NCI-H1930 (cell line): ENCODE measurements around the gene ZHX3.

ENCODE experiments used
- DNase-seq, 2 experiments: peaks; one replicate each; lab custom pipeline; 2025; lab: John Stamatoyannopoulos, UW

ZHX3 gene

DNA sequence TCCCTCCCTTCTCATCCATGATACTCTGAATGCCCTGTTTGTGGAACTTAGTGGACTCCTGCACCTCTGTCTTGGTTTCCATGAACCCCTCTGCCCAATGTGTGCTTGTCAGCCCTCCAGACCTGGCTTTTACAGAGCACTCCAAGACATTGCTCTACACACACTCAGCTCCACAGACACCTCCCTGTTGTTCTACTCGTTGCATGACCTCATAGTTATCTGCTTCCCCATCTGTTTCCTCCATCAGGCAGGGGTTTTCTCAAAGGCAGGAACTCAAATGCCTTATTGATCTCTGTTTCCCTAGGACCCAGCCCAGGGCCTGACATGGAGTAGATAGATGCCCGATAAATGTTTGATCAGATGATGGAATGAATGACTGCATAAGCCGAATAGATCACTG, 166.9 kb downstream of the ZHX3 start:
- no peak for DNase-seq

- no peak for DNase-seq
Observed at GRCh38 chr20:41148942-41149341, 168.6 kb downstream of the ZHX3 start.

DNA sequence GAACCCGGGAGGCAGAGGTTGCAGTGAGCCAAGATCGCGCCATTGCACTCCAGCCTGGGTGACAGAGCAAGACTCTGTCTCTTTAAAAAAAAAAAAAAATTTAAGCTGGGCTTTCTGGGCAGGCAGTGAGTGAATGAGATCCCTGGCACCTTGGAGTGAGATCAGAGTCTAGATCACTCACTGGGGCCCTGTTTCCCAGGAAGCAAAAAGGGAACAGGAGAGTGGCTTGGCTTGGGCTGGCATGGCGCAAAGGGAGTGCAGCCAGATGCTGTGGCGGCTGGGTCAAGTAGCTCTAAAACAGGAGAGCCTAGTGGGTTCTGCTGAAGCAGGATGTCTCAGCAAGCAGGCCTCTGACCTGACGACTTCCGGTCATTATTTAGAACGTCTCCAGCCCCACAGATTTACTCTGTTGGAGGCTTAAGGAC, 169.8 kb downstream of the ZHX3 start:
- no peak for DNase-seq

- DNase-seq: no peak
Observed at GRCh38 chr20:41145821-41146620, 171.5 kb downstream of the ZHX3 start.

- no peak for DNase-seq
Observed at GRCh38 chr20:41145317-41145716, 172.2 kb downstream of the ZHX3 start.

DNA sequence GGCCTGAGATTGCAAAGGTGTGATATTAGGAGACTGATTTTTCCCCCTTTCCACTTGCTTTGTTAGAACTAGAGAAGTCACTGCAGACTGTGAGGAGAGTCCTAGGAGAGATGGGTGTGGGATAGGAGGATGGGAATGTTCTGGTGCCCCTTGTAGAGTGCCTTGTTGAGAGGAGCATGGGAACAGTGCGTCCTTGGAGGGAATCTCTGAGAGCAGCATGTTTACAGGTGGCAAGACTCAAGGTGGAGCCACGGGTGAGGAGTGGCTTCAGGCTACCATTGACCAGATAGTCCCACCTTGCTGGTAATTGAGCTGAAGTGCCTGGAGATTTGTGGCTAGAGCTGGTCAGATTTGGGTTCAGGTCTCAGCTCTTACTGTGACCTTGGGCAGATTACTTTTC, 174.2 kb downstream of the ZHX3 start:
- DNase-seq: no peak

DNA sequence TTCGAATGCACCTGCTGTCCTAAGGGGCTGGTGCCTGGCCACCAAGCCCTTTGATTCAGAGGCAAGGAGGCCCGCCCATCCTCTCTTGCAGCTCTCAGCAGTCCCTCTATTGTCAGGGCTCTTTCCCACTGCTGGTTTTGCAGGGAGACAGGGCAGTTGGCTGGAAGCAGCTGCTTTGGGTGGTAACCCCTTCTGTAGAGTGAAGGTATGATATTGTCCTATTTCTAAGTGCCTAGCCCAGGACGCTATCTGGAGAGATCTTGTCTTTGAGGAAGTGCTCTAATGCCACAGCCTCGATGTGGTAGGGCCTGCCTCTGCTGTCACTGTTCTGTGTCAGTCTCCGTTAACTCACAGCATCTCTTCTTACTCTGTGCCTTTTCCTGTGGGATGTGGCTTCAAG, 174.6 kb downstream of the ZHX3 start:
- no peak for DNase-seq

- DNase-seq: no peak
Observed at GRCh38 chr20:41142245-41142644, 175.3 kb downstream of the ZHX3 start.

GRCh38 chr20:41141153-41141815, 176.2 kb downstream of the ZHX3 start:
- no peak for DNase-seq

DNA sequence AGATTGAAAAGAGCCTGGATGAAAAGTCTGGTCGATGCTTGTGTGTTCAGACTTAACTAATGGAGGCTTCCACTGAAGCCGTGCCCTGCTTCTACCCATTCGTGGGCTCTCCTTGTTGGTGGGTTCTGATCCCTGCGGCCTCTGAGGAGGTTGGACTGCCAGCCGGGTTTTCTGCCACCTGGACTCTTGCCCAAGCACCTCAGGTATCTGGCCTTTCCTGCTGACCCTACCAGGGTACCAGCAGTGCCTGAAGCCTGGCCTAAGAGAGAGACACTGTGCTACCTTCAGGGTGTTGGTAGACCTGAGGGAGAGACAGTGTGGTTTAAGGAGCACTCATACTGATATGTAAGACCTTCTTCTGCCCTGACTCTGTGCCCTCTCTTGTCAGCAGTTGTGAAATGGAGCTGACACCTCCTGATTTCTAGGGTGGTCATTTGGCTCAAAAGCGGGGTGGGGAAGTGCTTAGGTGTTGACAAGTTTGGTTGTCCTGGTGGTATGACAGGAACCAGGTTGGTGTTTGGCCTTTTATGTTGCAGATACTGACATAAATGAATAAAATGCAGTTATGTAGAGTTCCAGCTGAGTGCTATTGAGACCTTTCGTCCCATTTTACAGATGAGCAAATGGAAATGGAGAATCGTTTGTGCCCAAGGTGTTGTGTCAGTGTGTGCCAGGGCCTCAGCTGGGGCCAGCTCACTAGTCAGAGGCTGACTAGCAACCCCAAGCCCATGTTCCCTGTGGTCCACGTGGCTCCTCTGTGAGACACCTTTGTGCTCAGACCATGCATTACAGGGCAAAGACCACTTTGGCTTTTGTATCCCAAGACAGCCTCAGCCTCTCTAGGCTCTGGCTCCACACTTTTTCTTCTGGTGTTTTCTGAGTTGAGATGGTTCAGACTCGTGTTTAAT, 177.1 kb downstream of the ZHX3 start:
- no peak for DNase-seq

DNA sequence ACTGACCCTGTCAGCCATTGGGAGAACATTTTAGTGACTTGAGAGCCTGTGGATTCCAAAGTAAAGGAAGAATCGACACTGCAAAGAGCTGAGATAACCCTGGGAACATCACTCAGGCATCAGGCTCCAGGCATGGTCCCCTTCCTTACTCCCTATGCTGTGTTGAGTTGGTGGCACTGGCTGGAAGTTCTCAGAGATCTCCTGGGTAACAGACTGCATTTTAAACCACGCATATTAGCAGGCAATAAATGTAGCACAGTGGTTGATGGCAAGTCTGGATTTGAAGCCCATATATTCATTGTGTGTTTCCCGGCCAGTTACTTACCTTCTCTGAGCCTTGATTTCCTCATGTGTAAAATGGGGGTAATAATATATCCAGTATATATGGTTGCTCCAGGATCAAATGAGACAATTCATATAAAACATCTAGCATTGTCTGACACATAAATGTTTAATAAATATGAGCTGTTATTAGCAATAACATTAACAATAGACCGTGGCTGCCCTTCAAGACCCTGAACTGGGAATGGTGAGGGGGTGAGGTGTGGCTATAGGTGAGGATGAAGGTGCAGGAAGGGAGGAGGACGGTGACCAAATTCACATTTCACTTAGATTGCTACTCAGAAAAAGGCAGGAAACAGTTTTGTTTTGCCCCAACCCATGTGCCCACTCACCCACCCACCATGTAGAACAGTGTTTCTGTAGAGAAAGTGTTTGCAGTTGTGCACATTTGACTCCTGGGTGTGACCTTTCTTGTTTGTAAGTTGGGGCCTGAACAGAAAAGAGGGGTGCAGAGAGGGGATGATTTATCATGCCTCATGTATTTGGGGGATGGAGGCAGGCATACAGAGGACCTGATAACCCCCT, 178.1 kb downstream of the ZHX3 start:
- no peak for DNase-seq

DNA sequence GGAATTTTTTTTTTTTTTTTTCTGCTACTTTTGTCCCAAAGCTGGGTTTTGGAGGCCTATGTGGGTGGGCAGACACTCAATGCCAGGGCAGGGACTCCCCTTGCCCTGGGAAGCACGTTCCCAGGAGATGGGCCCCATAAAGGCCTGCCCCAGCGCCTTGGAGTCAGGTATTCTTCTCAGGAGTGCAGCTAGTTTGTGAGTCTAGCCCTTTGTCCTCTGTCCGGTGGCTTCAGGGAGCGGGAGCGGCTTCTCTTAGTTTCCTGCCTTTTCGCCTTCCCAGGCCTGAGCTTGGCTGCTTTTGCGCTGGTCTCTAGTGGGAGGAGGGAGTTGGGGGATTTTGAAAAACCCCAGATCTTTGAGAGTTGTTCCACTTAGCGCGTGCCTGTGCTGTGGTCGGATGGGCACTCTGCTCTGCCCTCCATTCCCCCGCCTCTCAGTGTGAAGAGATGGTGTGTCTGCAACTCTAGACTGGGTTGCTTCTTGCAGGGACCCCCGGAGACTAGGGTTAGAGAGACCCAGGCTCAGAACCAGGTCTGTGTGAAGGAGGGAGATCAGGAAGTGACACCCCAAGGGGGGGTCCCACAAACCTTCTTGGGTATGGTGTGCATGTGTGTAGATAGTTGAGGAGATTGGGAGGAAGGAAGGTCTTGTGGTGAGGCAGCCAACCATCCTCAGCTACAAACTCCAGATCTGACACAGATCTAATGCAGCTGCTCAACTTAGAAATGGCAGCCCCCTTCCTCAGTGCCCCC, 178.9 kb downstream of the ZHX3 start:
- no peak for DNase-seq

DNA sequence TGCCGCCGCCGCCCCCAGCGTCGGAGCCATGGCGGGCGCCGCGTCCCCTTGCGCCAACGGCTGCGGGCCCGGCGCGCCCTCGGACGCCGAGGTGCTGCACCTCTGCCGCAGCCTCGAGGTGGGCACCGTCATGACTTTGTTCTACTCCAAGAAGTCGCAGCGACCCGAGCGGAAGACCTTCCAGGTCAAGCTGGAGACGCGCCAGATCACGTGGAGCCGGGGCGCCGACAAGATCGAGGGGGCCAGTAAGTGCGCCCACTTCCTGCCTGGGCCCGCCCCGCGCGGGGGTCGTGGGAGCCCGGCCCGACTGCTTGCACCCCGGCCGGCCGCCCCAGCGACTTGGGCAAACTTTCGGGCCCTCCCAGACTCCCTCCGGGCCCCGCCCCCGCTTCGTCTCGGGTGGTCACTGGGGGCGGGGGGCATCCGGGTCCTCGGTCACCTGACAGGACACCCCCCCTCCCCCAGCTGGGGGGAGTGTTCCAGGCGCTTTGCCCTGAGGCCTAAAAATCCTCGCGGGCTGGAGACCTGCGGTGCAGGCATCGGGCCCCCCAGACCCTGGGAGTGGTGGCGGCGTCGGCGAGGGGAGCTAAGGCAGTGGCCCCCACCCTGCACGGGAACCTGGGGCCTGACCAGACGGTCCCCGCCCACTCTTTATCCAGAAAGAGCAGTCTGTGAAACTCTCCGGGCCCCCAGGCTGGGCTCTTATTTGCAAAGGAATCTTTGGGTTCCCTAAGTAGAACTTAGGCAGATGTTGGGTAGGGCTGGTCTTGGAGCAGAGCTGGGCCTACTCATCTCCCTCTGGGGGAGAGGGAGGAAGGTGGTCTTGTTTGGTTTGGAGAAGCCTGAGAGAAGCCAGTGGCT, 179.7 kb downstream of the ZHX3 start:
- DNase-seq: peak; percentile 31 to 57

- DNase-seq: peak; percentile 79 to 89
Observed at GRCh38 chr20:41136680-41137613, 180.6 kb downstream of the ZHX3 start, which contains the start of gene PLCG1. Gene PLCG1, plus strand, starts transcription at chr20:41137543. Its CDS starts 99 bp downstream, at chr20:41137642.

GRCh38 chr20:41135888-41136679, 181.4 kb downstream of the ZHX3 start:
- no peak for DNase-seq

DNA sequence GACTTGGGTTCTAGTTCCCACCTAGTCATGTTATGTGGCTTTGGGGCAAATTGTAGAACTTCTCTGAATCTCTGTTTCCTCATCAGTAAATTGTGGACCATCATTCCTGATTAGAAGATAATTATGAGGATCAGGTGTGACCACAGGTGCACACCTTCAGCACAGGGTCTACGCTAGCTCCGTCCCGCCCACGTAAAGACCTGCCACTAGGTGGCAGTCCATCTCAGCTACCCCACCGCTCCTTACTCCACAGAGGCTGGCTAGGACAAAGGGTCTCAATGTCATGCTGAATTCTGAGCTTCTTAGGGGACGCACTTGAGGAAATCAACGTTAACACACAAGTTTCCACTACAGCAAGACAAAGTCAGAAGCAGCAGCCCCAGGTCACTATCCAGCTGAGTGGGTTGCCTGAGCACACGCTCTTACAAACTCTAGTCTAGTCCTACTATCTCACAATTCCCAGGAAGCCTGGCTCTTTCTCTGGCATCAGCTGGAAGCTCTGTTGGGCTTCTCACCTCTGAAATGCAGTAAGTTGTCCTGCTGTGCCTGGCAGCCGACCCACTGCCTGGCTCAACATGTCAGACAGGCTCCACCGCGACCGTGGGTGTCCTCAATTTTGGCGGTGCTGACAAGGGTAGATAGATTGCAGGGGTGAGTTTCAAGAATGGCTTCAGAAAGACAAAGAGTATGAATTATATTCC, 182.2 kb downstream of the ZHX3 start:
- peak; percentile 15 to 24 for DNase-seq
